NCI-H510A (cell line): Measurements from ENCODE around the gene LAMA3.

Experiments used
- DNase-seq: peaks from one replicate; lab custom pipeline; 2025; lab: John Stamatoyannopoulos, UW

The LAMA3 gene

DNA sequence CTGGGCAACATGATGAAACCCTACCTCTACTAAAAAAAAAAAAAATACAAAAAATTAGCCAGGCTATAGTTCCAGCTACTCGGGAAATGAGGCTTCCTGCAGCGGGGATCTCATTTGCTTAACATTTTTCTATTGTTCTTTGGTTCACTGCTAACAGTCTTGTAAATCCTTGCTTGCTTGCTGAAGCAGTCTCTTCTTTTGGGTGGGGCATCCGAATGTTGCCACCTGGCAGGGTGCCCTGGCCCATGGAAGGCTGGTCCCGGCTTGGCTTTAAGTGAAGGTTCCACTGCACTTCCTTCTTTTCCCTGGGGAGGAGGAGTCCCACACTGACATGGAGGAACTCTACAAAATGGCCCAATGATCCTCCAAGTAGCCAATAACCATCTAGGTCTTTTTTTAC is 20.5 kb upstream of the LAMA3 start:
- DNase-seq = no peak

DNA sequence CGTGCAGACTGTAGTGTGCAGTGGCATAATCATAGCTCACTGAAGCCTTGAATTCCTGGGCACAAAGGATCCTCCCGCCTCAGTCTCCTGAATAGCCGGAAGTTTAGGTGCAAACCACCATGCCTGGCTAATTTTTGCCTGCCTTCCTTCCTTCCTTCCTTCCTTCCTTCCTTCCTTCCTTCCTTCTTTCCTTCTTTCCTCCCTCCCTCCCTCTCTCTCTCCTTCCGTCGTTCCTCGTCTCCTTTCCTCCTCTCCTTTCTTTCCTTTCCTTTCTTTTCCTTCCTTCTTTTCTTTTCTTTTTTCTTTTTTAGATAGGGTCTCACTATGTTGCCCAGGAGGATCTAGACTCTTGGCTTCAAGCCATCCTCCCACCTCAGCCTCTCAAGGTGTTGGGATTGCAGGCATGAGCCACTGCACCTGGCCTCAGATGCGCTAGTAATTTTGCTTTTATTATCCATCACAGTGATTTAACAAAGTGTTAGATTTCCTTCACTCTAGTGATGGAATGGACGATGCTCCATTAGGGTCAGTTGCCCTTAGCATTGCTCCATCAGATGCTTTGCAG is 20.0 kb upstream of the LAMA3 start:
- no peak for DNase-seq

GRCh38 chr18:23669804-23670405 is 19.3 kb upstream of the LAMA3 start:
- no peak for DNase-seq

- no peak for DNase-seq
These were observed 17.7 kb upstream of the LAMA3 start for GRCh38 chr18:23671564-23671963.

DNA sequence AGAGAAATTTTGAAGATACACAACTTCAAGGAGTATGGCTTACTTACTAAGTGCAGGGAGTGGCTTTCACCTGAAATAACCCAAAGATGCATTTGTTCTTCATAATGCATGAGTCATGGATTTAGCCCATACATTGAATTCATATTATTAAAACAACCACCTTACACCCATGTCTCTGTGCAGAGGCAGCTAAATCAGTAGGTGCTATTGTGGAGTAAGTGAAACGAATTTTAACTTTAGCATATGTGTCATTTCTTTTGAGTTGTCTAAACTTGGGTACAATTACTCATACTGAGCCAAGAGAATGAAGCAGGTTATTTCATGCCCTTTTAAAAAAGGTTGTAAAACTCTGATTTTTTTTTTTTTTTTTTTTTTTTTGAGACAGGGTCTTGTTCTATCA is 15.5 kb upstream of the LAMA3 start:
- DNase-seq = no peak

DNA sequence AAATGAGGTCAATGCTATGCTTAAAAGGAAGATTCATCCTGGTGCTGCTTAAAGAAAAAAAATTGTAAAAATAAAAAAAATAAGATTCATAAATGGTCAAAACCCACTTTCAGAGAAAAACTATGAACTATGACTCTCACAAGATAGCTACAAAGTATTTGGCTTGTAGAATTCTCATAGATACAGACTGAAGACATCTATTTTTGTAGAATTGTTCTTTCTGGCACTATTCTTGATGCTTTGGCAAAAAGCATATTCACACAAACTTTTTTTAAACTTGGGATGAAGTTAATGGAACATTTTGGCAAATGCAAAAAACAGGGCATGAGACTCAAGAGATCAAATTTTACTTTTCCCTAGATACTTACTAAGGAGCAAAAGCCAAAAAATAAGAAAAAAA is 14.0 kb upstream of the LAMA3 start:
- no peak for DNase-seq

GRCh38 chr18:23675896-23676295 is 13.4 kb upstream of the LAMA3 start:
- no peak for DNase-seq

DNA sequence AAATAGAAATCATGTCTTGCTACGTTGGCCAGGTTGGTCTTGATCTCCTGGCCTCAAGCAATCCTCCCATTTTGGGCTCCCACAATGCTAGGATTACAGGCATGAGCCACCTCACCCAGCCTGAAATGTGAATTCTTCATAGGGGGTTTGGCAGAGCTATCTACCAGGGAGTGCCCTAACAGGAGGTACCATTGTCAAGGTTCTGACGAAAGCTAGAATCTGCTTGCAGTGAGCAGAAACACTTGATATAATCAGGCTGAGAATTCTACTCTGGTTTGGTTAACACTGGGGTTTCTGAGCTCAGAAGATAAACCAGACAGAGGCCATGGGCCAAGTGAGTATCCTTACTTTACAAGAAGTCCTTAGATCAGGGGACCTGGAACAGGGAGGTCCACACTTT is 7.2 kb upstream of the LAMA3 start:
- DNase-seq = no peak

DNA sequence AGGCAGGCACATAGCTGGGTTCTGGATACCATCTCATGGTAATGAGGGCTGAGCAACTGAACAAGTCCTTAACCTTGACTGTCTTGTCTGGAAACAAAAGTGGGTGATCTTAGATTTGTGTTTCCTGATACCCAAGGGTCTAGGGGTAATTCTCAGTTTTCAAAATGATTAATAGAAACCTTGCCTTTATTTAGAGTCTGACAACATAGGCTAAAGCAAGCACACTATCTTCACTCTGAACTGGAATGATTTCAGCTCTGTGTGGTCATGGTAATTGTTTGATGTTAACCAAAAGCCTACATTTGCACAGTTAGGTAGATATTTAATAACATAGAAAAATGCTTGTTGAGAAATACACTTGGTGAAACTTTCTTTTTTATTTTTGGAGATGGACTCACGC is 6.8 kb upstream of the LAMA3 start:
- DNase-seq = no peak

- DNase-seq = no peak
These were observed 6.1 kb upstream of the LAMA3 start for GRCh38 chr18:23683155-23683554.

GRCh38 chr18:23683671-23684070 is 5.6 kb upstream of the LAMA3 start:
- DNase-seq = no peak

DNA sequence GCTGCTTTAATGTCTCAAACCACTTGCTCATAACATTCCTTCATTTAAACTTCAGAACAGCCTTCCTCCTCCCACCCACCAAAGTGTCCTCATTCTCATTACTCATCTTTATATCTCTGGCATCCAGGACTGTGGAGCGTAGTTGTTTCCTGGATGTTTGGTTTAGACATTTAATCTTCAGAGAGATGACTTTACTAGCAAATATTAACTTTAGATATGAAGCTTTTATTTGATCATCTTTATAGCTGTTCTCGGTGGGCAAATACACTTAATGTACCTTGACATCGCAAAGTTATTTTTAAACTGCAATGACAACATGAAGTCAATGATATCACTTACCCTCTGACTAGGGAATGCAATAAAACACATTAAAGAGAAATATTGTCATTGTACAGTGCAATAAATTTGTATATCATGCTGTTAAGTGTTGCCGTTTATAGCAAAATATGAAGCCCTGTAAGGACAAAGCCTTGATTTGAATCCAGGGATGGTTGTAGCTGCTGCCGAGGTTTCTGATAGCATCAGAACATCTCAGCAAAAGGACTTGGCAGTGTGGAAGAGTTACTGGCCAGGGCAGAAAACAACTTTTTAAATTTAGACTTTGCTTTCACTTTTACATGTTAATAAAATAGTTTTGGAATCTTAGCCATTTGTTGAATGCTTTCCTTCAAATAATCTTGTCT is 4.6 kb upstream of the LAMA3 start:
- DNase-seq = no peak

- DNase-seq = no peak
These were observed 725 bp upstream of the LAMA3 start for GRCh38 chr18:23688528-23688927.

DNA sequence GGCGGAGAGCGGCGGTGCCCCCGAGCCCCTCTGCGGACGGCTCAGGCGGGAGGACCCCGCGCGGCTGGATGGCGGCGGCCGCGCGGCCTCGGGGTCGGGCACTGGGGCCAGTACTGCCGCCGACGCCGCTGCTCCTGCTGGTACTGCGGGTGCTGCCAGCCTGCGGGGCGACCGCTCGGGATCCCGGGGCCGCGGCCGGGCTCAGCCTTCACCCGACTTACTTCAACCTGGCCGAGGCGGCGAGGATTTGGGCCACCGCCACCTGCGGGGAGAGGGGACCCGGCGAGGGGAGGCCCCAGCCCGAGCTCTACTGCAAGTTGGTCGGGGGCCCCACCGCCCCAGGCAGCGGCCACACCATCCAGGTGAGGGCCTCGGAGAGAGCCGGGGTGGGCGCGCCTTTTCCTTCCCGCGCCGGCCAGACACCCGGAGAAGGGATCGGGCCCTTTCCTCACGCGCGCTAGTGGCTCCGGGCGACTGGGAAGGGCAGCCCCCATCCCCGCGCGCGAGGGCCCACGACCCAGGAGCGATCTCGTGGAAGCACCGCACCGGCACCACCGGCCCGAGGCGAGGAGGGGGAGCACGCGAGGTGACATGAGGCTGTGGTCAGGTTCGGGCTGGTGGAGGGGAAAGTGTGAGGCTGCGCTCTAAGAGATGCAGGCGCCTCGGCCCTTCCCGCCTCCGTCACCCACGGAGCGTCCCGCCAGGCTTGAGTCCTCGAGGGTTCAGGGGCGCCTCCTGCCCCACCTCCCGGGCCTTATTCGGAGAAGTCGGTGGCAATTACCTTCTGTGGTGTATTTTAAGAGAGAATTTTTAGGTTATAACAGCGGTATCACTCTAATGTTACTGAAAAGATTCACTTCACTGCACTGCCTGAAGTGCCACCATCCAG is 607 bp downstream of the LAMA3 start:
- no peak for DNase-seq

- DNase-seq = no peak
These were observed 1.3 kb downstream of the LAMA3 start for GRCh38 chr18:23690505-23691068.

GRCh38 chr18:23693846-23694245 is 4.6 kb downstream of the LAMA3 start:
- DNase-seq = no peak

GRCh38 chr18:23694637-23695430 is 5.6 kb downstream of the LAMA3 start:
- no peak for DNase-seq

- DNase-seq = no peak
These were observed 11.8 kb downstream of the LAMA3 start for GRCh38 chr18:23701017-23701416.

GRCh38 chr18:23701544-23702064 is 12.4 kb downstream of the LAMA3 start:
- DNase-seq = no peak

DNA sequence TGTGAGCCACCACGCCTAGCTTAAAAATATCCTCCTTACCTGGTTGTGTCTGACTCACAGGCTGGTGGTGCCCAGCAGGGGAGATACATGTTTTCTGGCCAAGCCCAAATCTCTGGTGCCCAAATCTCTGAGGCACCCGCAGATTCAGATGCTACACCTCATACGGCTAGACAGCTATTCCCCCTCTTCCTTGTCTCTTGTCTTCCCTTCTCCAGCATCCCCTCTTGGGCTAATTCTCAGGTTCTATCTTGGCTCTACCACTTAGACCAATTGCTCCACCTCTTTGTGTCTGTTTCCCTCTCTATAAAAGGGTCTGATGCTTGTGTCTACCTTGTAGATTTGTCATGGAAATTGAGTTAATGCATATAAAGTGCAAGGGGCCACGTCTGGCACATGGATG is 13.4 kb downstream of the LAMA3 start:
- DNase-seq = no peak
